Activated CD8-positive, alpha-beta memory T cell treated with anti-CD3 and anti-CD28 coated beads for 4 hours (primary cell): Measurements from ENCODE around the gene PAXX.
"Not testable (repeated sequence)": the region's sequence is repeated elsewhere in the genome, so short reads cannot be mapped to it uniquely, and the experiment has no call there.

Experiments used
- DNase-seq, 2 donors: peaks; one replicate each; pipeline ENCODE4 v3.0.0-alpha.2; 2020; ENCODE audit warnings: low read depth in 2 of 2

Gene PAXX

DNA sequence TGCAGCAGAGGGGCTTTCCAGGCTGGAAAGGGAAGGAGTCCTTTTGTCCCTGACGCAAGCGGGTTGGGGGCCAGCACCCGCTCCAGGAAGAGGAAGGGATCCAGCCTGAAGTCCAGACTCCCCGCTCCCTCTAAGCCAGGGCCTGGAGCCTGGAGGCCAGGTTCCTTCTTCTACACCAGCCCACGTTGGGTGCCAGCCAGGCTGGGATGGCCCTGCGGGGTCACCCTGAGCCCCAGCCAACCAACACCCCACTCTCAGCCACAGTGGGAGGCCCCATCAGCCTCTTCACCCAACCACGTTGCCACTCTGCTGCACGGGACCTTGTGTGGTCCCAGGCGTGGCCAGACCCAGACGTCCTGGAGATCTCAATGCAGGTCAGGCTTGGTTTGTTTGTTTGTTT, 40.6 kb downstream of the PAXX start:
- no peak for DNase-seq

DNA sequence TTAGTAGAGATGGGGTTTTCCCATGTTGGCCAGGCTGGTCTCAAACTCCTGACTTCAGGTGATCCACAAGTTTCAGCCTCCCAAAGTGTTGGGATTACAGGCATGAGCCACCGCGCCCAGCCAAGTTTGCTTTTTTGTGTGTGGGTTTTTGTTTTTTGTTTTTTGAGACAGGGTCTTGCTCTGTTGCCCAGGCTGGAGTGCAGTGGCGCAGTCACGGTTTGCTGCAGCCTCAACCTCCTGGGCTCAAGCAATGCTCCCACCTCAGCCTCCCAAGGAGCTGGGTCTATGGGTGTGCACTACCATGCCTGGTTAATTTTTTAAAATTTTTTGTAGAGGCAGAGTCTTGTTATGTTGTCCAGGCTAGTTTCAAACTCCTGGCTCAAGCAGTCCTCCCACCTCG, 41.3 kb downstream of the PAXX start:
- not testable (repeated sequence) for DNase-seq

DNA sequence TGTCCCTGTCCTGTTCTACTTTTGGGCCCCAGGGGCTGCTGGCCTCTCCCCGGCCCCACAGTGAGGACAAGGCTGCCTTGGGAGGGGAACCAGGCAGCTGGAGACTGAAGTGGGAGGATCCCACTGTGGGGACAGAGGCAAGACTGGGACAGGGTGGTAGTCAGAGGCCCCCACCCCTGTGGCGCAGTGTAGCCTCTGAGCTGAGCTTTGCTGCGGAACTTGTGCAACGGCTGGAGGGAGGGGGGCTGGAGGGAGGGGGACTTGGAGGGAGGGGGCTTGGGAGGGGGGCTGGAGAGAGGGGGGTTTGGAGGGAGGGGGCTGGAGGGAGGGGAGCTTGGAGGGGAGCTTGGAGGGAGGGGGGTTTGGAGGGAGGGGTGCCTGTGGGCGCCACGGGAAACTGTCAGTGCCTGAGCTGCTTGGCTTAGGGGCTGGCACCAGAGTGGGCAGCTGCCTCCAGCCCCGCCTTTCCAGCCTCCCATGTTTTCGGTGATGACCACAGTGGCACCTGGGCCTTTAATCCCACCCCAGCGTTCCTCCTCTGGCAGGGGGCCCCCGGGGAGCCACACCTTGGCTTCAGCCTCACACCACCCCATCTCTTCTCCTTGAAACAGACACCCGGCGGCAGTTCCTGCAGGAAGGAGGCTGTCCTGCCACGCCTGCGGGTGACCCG, 42.0 kb downstream of the PAXX start:
- DNase-seq, result no peak

DNA sequence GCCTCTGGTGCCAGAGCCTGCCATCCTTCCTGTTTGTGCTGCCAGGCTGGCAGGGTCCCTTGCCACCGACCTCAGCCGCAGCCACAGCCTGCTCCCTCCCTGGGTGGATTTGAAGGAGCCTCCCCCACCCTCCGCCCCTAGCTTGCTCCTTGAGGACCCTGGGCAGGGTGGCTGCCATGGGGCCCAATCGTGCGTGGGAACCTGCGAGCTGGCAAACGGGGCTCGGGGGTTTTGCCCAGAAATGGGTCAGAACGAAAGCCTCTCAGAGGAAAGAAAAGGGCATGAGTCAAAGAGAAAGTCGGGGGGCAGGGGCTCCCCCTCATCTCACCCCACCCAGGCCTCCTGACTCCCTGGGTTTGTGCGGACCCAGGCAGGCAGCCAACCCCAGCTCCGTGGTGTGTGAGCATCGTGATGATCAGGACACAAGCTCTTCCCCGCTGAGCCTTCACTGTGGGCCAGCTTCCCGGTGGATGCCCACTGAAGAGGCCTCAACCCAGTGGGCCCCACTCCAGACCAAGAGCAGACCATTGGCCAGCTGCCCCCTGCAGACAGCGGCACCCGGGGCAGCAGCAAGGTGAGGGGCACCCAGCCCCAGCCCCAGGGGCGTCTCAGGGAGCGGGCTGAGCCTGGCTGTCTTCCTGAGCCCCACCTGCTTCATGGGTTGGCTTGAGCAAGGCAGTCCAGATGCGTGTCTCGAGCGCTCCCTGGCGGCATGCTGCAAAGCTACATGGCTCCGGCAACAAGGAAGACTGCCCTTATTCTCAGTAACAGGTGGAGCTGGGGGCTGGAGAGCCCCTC, 42.7 kb downstream of the PAXX start:
- peak; percentile 73 to 76 for DNase-seq

DNA sequence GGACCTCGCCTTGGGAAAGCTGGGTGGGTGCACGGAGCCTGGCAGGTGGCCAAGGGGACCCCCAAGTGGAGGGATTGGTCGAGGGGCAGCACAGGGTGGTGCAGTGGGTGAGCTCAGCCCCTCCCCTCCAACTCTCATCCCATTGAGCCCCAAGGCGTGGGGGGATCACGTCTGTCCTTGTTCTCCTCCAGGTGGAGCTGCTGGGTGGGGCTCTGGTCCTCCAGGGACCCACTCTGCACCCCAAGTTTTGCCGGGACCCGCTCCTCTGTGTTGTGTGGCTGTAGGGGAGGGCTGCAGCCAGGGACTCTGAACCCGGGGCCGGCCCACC, 43.2 kb downstream of the PAXX start:
- no peak for DNase-seq

- DNase-seq, result no peak
These were observed 43.7 kb downstream of the PAXX start for GRCh38 chr9:137035937-137036336.

DNA sequence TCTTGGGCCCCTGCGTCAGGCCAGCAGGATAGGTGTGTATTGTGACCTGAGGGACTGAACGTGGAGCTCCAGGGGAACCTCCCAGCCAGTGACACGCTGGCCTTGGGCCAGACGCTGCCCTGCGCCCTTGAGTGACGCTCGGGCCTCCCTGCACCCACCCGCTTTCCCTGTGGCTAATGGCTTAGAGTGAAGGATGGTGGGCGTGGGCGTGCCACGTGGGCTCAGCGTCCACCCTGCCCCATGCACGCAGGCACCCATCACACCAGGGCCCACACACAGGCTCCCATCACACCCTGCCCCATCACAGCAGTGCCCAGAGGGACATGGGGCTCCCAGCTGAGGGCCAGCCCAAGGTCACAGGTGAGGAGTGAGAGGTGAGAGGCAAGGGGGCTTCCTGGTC, 44.8 kb downstream of the PAXX start:
- DNase-seq, result no peak

GRCh38 chr9:137037483-137037882, 45.3 kb downstream of the PAXX start:
- DNase-seq, result no peak

GRCh38 chr9:137038916-137039315, 46.7 kb downstream of the PAXX start:
- DNase-seq, result no peak

DNA sequence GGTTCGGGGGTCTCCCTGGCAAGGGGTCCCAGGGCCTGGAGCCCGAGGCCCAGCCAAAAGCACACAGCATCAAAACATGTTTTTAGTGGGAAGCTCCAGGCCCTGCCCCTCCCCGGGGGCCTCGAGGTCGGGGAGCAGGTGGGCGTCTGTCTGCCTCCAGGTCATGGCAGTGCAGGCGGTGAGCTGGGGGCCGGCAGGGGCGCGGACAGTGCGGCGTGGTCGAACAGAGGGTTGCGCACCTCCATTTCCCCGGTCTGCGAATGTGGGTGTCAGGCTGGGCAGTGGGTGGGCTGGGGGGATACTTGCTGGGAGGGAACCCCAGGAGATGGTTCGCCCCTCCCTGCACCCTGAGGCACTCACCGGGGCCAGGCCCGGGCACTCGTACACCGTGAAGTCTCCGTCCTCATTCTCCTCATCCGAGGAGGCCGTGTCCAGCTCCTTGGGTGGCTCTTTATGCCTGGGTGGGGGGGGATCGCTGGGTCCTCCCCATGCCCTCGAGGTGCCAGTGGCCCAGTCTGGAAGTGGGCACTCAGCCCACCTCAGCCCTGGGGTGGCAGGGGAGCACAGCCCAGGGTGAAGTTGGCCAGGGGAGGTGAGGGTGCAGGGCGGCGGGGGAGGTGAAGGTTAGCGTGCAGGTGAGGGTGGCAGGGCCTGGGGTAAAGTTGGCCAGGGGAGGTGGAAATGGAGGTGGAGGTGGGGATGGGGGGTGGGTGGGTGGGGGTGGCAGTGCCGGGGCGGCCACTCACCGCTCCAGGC, 47.6 kb downstream of the PAXX start:
- no peak for DNase-seq

- DNase-seq, result no peak
These were observed 48.3 kb downstream of the PAXX start for GRCh38 chr9:137040568-137040967.

DNA sequence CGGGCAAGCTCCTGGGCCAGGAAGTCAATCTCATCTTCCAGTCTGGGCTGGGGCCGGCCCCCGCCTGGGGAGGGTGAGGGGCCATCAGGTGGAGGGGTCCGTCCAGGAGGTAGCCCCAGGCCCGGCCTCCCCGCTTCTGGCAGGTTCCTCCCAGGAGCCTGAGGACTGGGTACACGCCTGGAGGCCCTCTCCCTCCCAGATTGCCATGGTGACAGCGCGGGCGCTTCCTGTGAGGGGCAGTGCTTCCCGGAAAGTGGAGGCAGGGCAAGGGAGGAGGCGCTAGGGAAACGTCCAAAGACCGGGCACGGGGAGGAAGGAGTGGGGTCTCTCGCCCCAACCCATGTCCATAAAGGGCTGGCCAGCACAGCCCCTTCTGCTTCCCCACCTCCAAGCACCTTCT, 48.9 kb downstream of the PAXX start:
- no peak for DNase-seq

DNA sequence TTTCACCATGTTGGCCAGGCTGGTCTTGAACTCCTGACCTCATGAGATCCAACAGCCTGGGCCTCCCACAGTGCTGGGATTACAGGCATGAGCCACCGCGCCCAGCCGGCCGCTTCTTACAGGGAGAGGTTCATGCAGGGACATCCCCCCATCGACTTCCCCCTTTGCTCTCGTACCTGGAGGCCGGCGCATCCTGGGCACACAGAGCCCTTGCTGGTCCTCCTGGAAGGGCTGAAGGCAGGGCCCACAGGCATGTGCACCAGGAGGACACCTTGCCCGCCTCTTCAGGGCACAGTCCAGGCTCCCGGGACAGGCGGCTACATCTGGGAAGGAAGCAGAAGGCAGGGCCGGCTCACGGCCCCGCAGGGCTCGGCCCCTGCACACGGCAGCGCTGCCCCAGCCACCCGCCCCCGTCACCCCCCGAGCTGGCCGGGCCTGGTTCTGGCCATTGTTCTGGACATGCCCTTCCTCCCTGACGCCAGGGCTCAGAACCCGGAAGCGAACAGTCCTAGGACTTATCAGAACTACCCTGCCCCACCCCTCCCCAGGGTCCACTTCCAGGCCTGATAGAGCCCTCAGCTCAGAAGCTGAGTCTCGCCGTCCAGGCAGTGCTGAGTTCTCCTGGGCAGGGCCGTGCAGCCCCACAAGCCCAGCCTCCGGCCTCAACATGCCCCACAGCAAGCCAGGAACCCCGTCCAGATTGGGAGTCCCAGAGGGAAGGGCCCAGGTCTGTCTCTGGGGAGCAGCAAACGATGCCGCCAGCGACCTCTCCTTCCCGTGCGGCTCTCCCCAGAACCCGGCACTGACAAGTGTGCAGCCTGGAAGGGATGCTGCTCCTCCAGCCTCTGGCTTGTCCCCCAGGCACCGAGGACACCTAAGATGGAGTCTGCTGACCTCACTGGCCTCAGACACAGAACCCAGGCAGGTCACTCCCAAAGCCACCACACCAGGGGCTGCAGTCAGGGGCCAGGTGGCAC, 50.8 kb downstream of the PAXX start:
- DNase-seq, result no peak
